Measurements from ENCODE around the gene ANKS6.

ANKS6 gene

DNA sequence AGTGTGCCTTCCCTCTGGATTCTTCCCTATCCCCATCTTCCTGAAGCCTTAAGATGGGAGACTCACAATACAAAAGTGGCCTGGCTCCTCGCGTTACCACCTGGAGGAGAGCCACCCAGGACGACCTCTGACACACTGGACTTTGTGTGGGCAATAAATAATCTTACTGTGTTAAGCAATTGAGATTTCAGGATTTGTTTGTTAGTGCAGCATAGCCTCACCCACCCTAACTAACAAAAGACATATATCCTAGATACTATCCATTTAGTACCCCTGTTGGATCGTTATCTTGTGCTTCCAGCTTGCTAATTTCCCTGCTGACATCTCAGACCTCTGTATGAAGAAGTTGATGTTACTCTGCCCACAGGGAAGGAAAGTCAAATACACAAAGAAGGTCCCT, 95.6 kb downstream of the ANKS6 start:
- no peak overlapping the region for H3K4me3 ChIP-seq (ENCODE audit: control insufficient read depth, low read depth, low read length)
- TF ChIP-seq, protein P1, sequence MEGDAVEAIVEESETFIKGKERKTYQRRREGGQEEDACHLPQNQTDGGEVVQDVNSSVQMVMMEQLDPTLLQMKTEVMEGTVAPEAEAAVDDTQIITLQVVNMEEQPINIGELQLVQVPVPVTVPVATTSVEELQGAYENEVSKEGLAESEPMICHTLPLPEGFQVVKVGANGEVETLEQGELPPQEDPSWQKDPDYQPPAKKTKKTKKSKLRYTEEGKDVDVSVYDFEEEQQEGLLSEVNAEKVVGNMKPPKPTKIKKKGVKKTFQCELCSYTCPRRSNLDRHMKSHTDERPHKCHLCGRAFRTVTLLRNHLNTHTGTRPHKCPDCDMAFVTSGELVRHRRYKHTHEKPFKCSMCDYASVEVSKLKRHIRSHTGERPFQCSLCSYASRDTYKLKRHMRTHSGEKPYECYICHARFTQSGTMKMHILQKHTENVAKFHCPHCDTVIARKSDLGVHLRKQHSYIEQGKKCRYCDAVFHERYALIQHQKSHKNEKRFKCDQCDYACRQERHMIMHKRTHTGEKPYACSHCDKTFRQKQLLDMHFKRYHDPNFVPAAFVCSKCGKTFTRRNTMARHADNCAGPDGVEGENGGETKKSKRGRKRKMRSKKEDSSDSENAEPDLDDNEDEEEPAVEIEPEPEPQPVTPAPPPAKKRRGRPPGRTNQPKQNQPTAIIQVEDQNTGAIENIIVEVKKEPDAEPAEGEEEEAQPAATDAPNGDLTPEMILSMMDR (conservative IDR thresholded peaks at IDR 0.05; ENCODE audit: control insufficient read depth, insufficient read depth, low read depth, low read length): no peak
- no peak for DNase-seq (ENCODE audit: low read depth)

GRCh38 chr9:98698856-98699255, 97.5 kb downstream of the ANKS6 start:
- TF ChIP-seq, protein P1 (conservative IDR thresholded peaks at IDR 0.05; ENCODE audit: control insufficient read depth, insufficient read depth, low read depth, low read length): no peak
- DNase-seq (ENCODE audit: low read depth): peak; percentile 20
- H3K4me3 ChIP-seq (ENCODE audit: control insufficient read depth, low read depth, low read length): no peak overlapping the region

- TF ChIP-seq, protein P1 (conservative IDR thresholded peaks at IDR 0.05; ENCODE audit: control insufficient read depth, insufficient read depth, low read depth, low read length): no peak
- DNase-seq (ENCODE audit: low read depth): no peak
- H3K4me3 ChIP-seq (ENCODE audit: control insufficient read depth, low read depth, low read length): no peak overlapping the region
Observed at GRCh38 chr9:98694943-98695342, 101.4 kb downstream of the ANKS6 start.

DNA sequence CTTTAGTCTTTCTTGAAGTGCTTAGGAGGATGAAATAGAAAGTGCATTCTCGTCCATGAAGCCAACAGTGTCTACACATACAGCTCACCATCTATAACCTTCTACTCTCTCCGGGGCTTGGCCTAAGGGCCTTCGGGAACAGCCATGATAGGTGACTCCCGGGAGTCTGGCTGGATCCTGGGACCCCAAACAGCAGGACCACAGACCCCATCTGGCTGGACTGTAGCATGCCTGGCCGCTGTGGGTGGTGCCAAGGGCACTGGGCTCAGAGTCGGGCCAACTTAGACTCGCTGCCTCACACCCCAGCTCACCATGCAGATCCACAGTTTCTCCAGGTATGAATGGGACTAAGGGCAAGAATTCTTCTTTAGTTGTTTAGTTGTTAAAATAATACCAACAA, 104.0 kb downstream of the ANKS6 start:
- TF ChIP-seq, protein P1 (conservative IDR thresholded peaks at IDR 0.05; ENCODE audit: control insufficient read depth, insufficient read depth, low read depth, low read length): no peak
- no peak overlapping the region for H3K4me3 ChIP-seq (ENCODE audit: control insufficient read depth, low read depth, low read length)
- DNase-seq (ENCODE audit: low read depth): no peak

- no peak for DNase-seq (ENCODE audit: low read depth)
- TF ChIP-seq, protein P1 (conservative IDR thresholded peaks at IDR 0.05; ENCODE audit: control insufficient read depth, insufficient read depth, low read depth, low read length): no peak
- H3K4me3 ChIP-seq (ENCODE audit: control insufficient read depth, low read depth, low read length): no peak overlapping the region
Observed at GRCh38 chr9:98691890-98692289, 104.5 kb downstream of the ANKS6 start.

- no peak overlapping the region for H3K4me3 ChIP-seq (ENCODE audit: control insufficient read depth, low read depth, low read length)
- no peak for DNase-seq (ENCODE audit: low read depth)
- TF ChIP-seq, protein P1 (conservative IDR thresholded peaks at IDR 0.05; ENCODE audit: control insufficient read depth, insufficient read depth, low read depth, low read length): no peak
Observed at GRCh38 chr9:98690686-98691085, 105.7 kb downstream of the ANKS6 start.
